ENCODE measurements around the gene HAS3.

Gene HAS3

GRCh38 chr16:69089091-69089910, 16.2 kb upstream of the HAS3 start:
- no peak for TF ChIP-seq CTCF (IDR thresholded peaks at IDR 0.05; ENCODE audit: insufficient read depth, low read depth, low read length, missing control alignments)
- DNase-seq (ENCODE audit: low read depth) = peak; percentile 82
- H3K4me3 ChIP-seq (ENCODE audit: low read depth, low read length) = no peak overlapping the region

- DNase-seq (ENCODE audit: low read depth) = no peak
- no peak for TF ChIP-seq CTCF (IDR thresholded peaks at IDR 0.05; ENCODE audit: insufficient read depth, low read depth, low read length, missing control alignments)
- no peak overlapping the region for H3K4me3 ChIP-seq (ENCODE audit: low read depth, low read length)
Observed at GRCh38 chr16:69093974-69094373, 11.5 kb upstream of the HAS3 start.

DNA sequence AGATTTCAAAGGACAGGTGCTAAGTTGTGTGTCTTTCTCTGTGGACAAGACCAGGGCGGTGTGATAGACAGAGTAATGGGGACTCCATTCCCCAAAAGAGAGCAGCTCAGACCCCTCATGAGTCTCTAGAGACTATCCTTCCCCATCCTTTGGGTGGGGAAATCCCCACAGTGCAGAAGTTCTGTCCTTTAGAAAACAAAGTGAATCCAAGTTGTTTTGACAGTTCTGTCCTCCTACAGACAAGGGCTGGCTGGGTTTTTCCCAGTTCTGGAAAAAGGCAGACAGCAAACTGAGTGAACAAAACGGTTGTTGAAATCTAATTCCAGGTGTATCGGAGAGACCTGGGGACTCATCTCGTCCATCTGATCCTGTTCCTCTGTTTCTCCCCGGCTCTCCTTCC, 11.0 kb upstream of the HAS3 start:
- TF ChIP-seq CTCF (IDR thresholded peaks at IDR 0.05; ENCODE audit: insufficient read depth, low read depth, low read length, missing control alignments) = no peak
- H3K4me3 ChIP-seq (ENCODE audit: low read depth, low read length) = no peak overlapping the region
- no peak for DNase-seq (ENCODE audit: low read depth)

DNA sequence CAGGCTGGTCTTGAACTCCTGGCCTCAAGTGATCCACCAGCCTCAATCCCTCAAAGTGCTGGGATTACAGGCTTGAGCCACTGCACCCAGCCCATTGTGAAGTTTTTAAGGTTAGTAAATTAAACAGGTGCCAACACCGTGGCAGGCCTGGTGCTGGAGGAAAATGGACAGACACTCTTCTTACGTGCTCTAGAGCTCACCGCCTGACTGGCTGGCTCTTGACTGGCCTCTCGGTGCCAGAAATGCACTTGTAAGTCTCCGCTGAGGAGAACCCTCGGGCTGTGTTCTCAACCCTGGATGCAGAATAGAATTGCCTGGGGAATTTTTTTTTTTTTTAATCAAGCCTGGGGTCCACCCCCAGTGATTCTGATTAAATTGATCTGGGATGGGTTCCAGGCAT, 10.3 kb upstream of the HAS3 start:
- no peak for TF ChIP-seq CTCF (IDR thresholded peaks at IDR 0.05; ENCODE audit: insufficient read depth, low read depth, low read length, missing control alignments)
- H3K4me3 ChIP-seq (ENCODE audit: low read depth, low read length) = no peak overlapping the region
- no peak for DNase-seq (ENCODE audit: low read depth)

GRCh38 chr16:69100071-69100691, 5.3 kb upstream of the HAS3 start:
- no peak for TF ChIP-seq CTCF (IDR thresholded peaks at IDR 0.05; ENCODE audit: insufficient read depth, low read depth, low read length, missing control alignments)
- H3K4me3 ChIP-seq (ENCODE audit: low read depth, low read length) = no peak overlapping the region
- no peak for DNase-seq (ENCODE audit: low read depth)

DNA sequence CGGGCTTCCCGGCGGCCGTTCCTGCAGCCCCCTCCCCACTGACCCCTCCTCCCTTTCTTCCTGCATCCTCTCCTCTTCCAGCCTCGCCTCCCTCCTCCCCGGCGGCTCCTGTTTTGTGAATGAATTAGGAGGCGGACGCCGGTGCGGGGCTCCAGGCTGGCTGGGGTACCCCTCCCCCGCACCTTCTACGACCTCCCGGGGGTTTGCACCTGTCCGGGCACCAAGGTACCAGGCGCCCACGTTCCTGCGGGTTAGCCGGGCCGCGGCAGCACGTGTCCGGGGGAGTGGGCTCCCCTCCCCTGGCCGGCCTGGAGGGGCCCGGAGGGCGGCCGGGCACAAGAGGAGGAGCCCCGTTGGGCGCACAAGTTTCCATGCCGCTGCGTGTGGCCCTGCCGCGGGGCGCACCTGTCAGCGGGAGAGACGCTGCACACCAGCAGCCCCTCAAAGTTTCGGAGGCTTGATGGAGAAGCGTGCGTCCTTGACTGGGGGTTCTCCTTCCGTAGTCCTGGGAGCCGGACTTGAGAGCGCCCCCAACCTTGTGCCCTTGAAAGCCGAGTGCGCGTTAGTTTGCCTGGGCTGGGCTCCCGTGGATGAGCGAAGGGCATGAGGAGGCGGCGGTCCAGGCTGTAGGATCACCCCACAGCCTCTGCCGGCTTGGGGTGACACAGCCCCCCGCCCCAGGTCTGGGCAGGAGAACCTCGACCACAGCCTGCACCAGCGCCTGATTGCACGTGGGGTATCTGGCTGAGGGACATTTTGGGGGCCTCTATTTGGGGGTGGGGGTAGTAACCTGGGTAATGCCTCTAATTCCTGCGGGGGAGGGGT, 1.2 kb downstream of the HAS3 start:
- peak overlapping the region; percentile 40 for H3K4me3 ChIP-seq (ENCODE audit: low read depth, low read length)
- TF ChIP-seq CTCF (IDR thresholded peaks at IDR 0.05; ENCODE audit: insufficient read depth, low read depth, low read length, missing control alignments) = no peak
- DNase-seq (ENCODE audit: low read depth) = no peak

Measured in GM12865 (cell line).